OCI-LY3 (cell line): ENCODE data around the gene IL1RAPL1.

Source experiments
- EZH2phosphoT487 ChIP-seq: fragments of 200-600 bp; shearing (Covaris generic); IDR thresholded peaks from 2 replicates; pipeline ENCODE4 v1.6.1; 2018; ENCODE audit warnings: antibody characterized with exemption, mixed run types, low read depth
- TF ChIP-seq, protein P1 (sequence below): fragments of 200-600, 300-600 bp; sonication (generic); IDR thresholded peaks from 2 replicates; pipeline ENCODE4 v1.5.1; 2014; ENCODE audit warnings: antibody characterized with exemption, low read length, low read depth

DNA sequence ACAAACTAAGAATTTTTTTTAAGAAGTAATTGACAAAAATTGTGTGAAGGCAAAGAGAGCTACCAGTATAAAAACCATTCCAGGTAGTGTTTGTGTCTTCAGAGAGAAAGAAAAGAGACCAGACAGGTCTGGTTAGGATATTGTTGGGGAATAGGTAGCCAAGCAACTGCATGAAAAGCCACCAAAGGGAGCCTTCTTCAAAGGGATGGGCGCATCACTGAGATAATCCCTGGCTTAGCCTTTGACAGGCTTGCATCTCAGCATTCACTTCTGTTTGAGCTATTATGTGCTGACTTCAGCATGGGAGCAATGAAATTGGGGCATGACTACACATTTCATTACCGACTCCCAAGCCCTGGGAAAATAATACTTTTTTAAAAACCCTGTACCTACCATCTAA lies 496.6 kb downstream of the IL1RAPL1 start:
- TF ChIP-seq, protein P1, sequence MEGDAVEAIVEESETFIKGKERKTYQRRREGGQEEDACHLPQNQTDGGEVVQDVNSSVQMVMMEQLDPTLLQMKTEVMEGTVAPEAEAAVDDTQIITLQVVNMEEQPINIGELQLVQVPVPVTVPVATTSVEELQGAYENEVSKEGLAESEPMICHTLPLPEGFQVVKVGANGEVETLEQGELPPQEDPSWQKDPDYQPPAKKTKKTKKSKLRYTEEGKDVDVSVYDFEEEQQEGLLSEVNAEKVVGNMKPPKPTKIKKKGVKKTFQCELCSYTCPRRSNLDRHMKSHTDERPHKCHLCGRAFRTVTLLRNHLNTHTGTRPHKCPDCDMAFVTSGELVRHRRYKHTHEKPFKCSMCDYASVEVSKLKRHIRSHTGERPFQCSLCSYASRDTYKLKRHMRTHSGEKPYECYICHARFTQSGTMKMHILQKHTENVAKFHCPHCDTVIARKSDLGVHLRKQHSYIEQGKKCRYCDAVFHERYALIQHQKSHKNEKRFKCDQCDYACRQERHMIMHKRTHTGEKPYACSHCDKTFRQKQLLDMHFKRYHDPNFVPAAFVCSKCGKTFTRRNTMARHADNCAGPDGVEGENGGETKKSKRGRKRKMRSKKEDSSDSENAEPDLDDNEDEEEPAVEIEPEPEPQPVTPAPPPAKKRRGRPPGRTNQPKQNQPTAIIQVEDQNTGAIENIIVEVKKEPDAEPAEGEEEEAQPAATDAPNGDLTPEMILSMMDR = no peak
- no peak for TF ChIP-seq EZH2phosphoT487
